Right renal cortex interstitium (tissue), 3 donors: ENCODE results near the gene DNAJA2. TPM values are rescaled to one million over a fixed set of nuclear protein-coding genes. Genes with fewer than 3 reads are reported as not detected.

Experiments
- DNase-seq, 3 donors: peaks; one replicate each; pipeline ENCODE4 v3.0.0-alpha.2; 2013; ENCODE audit warnings: low read depth in 3 of 3, low spot score in 2 of 3
- polyA plus RNA-seq, 3 donors: library from polyadenylated mRNA; unstranded; fragments of 120-200 nt; gene quantifications; one replicate each; pipeline ENCODE4 v1.2.1, GENCODE V29; 2013; ENCODE audit not compliant: insufficient read length in 3 of 3

The DNAJA2 gene
- polyA plus RNA-seq, 3 donors: 92.5 to 95.4 (median 93.4) TPM

- DNase-seq: no peak
Observed at GRCh38 chr16:46906360-46907060, 67.0 kb downstream of the DNAJA2 start.

Other genes with a start within 250 kb of the DNAJA2 start
- gene MYLK3, start 225.3 kb downstream of the DNAJA2 start, polyA plus RNA-seq: 1 to 10 TPM in 1 of 3 donors, under 1 TPM in 2; 0.76 to 1.2 (median 0.83) TPM
- gene C16orf87, start 142.5 kb downstream of the DNAJA2 start, polyA plus RNA-seq: 10 to 100 TPM; 30.9 to 34.1 (median 33.6) TPM
- 10 to 100 TPM; 23.7 to 27.2 (median 24.9) TPM for gene GPT2, start 89.3 kb downstream of the DNAJA2 start, polyA plus RNA-seq
- 10 to 100 TPM; 29.9 to 32.4 (median 30.2) TPM for gene NETO2, start 170.3 kb upstream of the DNAJA2 start, polyA plus RNA-seq